Measurements from ENCODE around the gene CHAF1B.

DNA sequence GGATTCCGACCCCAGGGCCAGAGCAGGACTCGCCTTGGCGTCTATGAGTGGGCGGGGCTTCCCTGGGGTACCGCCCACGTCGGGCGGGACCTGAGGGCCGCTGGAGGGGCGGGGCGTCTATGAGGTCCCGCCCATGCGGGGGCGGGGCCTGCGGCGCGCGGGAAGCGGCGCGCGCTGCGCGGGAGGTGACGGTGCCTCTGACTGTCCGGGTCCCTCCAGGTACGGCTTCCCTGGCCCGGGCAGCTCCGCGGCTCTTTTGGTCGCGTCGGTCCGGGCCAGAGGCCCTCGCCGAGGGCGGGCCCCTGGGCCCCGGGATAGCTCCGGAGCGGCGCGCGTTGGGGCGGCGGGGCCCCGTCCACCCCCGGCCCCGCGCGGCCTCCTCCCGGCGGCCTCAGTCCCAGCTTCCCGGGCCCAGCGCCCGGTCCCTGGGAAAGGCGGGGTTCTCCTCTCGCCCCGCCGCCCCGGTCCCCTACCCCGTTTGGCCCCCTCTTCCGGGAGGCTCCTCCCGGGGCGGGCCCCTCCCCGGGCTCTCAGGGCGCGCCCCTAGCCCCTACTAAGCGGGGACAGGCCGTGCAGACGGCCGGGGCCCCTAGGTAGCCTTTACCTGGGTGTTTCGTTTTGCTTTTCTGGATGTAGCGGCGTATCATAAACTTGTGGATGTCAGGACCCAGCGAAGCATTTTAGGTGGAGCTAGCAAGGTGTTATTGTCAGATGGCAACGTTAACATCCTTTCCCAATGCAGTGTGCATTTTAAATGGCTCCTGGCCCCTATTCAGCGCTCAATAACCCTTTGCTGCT is at the start of gene CHAF1B:
- TF ChIP-seq EZH2 (IDR thresholded peaks at IDR 0.05; ENCODE audit: insufficient read depth, poor library complexity, severe bottlenecking) (no peak), EZH2phosphoT487 (IDR thresholded peaks at IDR 0.05; ENCODE audit: insufficient read depth, low read depth) (no peak)

Measured in GM23248 (cell line).